GM21529 (cell line): ENCODE measurements around the gene DHX16.

ENCODE experiments used
- ATAC-seq: cut with Tn5 transposase; IDR thresholded peaks from one replicate; pipeline ENCODE4 v1.9.1; 2021; ENCODE audit not compliant: unreplicated experiment

Gene DHX16

GRCh38 chr6:30696432-30696831 lies 23.6 kb upstream of the DHX16 start:
- no peak for ATAC-seq

- no peak for ATAC-seq
Measured at GRCh38 chr6:30691208-30691847, 18.5 kb upstream of the DHX16 start.

DNA sequence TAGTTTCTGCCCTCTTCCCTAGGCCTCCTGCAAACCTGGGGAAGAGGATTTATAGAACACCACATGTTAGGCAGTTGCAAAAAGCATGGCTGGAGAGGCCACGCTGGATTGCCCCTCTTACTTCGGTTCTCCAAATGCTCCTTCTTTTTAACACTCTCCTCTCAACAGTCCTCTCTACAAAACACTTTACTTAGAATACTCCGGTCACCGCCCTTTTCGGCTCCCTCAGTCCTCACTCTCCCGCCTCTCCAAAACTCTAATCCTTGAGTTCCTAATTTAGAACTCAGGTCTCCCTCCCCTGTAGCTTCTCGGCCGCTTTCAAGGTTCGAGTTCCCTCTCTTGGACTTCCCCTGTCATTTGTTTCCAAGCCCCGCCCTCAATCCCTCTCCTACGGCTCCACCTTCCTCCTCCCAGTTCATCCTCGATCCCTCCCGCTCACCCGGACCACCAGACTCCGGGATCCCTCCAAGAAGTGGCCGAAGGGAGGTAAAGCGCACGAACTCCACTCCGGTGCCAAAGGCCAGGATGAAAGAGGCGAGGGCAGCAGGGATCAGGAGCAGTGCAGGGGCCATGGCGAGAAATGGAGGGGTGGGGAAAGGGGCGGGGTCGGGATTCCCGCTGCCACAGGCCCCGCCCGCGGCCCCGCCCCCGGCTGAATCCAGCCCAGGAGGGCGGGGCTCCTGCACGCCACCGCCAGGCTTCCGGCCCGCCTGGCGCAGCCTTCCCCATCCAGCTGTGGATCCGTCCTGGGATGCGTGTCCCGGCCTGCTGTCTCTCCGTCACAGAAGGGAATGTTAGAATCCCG lies 17.8 kb upstream of the DHX16 start, which contains the start of gene NRM:
Gene NRM, minus strand, starts transcription at position 582 of the 805 bp plus-strand sequence. Its CDS starts 10 bp downstream, at position 572.
- ATAC-seq = no peak

DNA sequence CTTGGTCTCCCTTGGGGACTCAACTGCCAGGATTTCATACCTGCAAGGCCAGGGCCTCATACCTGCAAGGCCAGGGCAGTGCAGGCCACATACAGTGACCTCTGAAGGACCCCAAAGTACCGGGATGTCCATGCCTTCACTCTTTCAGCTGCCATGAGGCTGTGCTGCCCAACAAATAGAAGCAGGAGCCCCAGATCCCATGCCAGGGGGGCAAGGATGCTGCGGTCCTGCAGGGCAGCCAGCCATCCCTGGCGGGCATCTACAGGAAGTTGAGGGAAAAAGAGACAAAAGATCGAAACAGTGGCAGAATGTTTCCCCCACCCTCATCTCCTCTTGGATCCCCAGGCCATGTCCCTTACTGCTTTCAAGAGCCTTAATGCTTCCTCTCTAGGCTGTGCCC lies 17.2 kb upstream of the DHX16 start:
- no peak for ATAC-seq

- no peak for ATAC-seq
Measured at GRCh38 chr6:30689022-30689865, 16.4 kb upstream of the DHX16 start.

GRCh38 chr6:30688569-30688968 lies 15.8 kb upstream of the DHX16 start:
- ATAC-seq = no peak

DNA sequence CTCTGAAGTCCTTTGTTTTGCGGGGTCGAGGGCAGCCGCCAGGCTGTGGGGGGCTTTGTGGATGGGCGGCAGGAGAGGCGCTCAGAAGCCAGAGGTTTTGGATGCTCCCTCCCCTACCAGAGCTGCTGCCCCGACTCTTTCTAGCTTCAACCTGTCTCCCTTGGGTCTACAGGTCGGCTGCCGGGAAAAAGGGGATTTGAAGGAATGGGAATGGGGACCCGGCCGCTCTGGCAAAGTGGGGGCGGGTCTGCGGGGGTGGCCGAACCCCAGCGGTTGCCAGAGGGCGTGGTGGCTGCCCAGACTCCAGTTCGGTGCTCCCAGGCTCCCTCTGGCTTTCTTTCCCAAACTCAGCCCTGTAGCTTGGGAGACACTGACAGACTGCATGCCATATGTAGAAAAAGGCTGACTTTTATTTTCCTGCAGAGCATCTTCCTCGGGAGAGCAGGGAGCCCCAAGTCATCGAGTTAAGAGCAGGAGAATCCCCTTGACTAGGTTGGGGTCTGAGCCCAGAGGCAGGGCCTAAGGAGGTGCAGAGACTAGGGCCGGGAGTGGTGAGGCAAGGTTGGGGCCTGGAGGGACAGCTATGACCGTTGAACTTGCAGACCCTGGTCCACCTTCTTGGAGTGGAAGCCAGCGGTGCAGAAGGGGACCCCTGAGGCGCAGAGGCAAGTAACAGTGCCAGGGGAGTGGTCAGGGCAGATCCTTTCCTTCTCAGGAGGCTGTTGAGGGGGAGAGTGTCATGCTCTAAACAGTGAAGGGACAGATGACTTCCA lies 15.0 kb upstream of the DHX16 start:
- ATAC-seq = no peak

DNA sequence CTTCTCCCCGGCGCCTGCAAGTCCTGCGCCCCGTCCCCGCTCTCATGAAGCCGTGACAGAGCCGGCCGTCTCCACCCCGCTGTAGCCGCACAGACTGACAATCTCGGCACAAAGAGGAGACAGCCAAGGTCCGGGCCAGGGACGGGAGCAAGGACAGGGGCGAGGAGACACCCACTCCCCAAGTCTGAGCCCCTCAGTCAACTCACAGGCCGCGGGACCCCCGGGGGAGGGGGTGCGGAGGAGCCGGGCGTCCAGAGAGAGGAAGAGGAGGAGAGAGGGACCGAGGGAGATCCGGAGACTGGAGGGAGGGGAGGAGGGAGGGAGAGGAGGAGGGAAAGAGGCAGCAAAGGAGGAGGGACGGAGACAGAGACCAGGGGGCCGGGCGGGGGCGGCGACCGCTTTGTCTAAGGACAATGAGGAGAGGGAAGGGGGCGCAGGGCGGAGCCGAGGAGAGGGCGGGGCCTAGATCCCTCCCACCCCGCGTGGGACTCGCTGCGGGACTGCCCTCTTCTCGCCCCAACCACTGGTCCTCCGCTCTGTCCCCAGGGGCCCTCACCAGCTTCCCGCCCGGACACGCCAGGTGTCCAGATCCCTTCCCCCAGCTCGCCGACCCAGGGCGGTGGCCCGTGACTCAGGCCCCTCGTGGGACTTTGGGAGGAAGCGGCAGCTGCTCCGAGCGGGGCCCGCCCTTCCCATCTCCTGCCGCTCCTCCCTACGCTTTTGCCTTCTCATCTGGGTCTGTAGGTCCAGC lies 14.3 kb upstream of the DHX16 start:
- ATAC-seq = peak; percentile 44

DNA sequence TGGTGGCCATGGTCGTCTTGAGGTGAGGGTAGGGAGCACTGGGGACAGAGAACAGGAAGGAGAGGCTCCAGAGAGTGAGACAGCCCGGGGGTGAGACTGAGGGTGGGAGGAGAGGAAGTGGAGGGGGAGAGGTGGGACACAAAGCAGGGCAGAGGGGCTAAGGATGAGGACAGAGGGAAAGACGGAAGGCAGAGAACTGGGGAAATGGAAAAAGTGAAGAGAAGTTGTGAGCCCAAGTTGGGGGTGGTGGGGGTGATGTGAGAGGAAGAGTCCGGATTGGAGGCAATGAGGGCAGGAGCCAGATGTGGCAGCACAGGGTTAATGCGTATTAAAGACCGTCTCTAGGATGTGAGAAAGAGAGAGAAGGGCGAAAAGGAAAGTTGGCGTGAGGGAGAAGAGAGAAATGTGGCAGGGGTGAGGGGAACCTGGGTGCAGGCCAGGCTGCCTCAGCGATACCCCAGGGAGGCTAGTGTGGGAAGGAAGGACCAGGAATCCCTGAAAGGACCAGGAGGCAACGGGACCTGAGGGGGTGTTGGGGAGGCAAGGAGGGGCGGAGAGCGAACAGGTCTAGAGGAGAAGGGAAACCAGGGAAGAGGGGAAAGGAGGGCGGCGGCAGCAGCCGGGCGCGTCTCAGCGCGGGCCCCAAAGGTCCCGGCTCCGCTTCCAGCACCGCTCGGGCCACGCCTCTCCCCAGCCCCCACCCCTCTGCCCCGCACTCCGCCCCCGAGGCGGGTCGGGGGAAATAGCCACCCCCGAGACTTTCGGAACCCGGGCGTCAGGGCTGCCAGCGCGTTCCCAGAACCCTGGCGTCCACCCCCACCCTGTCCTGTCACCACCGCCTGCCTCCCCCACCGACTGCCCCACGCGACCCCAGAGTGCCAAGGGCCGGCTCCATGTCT lies 13.5 kb upstream of the DHX16 start, which contains the start of gene PPP1R18:
Gene PPP1R18, minus strand, starts transcription at position 637 of the 899 bp plus-strand sequence. Its CDS starts 627 bp downstream, at position 10.
- peak; percentile 13 for ATAC-seq

- no peak for ATAC-seq
Measured at GRCh38 chr6:30685157-30686008, 12.6 kb upstream of the DHX16 start.

DNA sequence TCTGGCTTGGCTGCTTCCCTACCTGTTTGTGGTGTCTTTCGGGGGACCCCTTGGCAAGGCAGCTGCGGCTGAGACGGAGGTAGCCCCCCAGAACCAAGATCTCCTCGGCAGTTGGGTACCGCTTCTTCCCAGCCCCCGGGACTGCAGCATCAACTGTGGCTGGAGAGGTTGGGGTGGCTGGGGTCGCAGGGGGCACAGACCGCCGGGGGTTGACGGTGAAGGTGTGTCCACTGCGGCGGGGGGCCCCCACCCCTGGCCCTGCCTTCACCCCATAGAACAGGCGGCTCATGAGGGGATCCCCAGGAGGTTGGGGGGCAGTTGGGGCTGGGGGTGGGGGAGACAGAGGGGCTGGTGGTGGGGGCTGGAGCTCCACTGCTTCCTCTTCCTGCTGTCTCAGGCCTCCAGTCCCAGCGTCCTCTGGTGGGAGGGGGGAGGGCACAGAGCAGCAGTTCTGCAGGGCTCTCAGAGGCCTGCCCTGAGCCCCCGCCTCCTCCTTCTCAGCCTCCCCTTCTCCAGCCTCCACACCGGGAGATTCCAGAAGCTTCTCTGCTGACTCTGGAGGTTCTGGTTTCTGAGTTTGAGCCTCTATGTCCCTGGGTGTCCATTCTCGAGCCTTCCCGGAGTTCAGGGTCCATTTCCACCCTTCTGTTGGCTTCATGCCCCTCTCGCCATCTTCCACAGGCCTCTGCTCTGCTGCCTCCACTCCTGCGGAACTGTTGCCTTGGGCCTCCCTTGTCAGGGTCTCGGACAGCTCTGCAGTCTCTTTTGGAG lies 11.8 kb upstream of the DHX16 start:
- ATAC-seq = no peak

- ATAC-seq = no peak
Measured at GRCh38 chr6:30683980-30684338, 11.2 kb upstream of the DHX16 start.

DNA sequence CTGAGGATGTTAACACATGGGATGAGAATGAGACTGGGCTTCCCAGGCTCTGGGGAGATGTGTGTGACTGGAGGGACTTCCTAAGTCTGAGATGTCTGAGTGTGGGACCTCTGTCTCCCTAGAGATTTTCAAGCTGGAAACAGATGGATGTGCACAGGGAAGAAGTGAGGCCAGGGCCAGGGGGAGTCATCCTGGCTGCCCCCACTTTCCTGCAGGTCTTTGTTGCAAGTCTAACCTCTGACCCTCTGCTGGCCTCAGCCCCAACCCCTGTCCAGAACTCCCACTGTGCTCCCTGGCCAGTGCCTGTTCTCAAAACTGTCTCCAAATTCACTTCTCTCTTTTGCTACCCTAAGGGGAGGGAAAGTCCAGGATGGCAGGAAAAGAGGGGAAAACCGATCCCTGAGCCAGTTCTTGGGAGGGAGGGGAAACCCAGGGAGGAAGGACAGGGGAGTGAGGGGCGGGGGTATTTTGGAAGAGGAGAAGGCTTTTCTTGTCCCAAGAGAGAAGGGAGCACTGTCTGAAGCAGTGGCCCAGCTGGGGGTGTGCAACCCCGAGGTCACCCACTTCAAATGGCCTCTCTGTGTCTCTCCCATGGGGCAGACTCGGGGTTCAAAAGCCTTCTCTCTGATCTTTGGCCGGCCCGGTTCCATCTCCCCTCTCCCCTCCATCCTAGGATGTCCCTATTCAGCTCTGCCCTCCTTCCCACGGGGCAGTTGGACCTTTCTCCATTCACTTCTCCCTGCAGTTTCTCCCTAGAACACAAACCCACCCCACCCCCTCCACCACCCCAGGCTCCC lies 10.6 kb upstream of the DHX16 start:
- ATAC-seq = no peak

- peak; percentile 38 for ATAC-seq
Measured at GRCh38 chr6:30682143-30683117, 9.6 kb upstream of the DHX16 start.

GRCh38 chr6:30681766-30682142 lies 8.9 kb upstream of the DHX16 start:
- ATAC-seq = no peak
